H9 (cell line): Measurements from ENCODE around the gene GUK1. TPM values are rescaled to one million over a fixed set of nuclear protein-coding genes. Genes with fewer than 3 reads are reported as not detected.

Experiments
- DNase-seq: peaks from one replicate; pipeline ENCODE4 v3.0.0-alpha.2; 2017
- H2AFZ ChIP-seq: one replicate; pipeline ENCODE4 v1.6.1; 2013; ENCODE audit warnings: mild to moderate bottlenecking, low read length, control low read depth, moderate library complexity
- H2AK5ac ChIP-seq: 2 replicates; pipeline ENCODE4 v1.6.1; 2013; ENCODE audit warnings: low read length, control low read depth, mixed read lengths; ENCODE audit not compliant: insufficient read length
- H2BK120ac ChIP-seq: one replicate; pipeline ENCODE4 v1.6.1; 2013; ENCODE audit warnings: low read depth, mild to moderate bottlenecking, low read length, control low read depth, inconsistent platforms; ENCODE audit not compliant: poor library complexity, severe bottlenecking
- H2BK12ac ChIP-seq: 2 replicates; pipeline ENCODE4 v1.6.1; 2013; ENCODE audit warnings: low read length, control low read depth, mixed read lengths, low read depth; ENCODE audit not compliant: insufficient read length
- H2BK15ac ChIP-seq: 2 replicates; pipeline ENCODE4 v1.6.1; 2013; ENCODE audit warnings: low read depth, low read length, control low read depth
- H2BK20ac ChIP-seq: one replicate; pipeline ENCODE4 v1.6.1; 2013; ENCODE audit warnings: low read depth, mild to moderate bottlenecking, low read length, control low read depth, inconsistent platforms; ENCODE audit not compliant: poor library complexity, severe bottlenecking
- H2BK5ac ChIP-seq: 2 replicates; pipeline ENCODE4 v1.6.1; 2013; ENCODE audit warnings: low read length, control low read depth, mixed read lengths; ENCODE audit not compliant: insufficient read length
- H3K14ac ChIP-seq: 2 replicates; pipeline ENCODE4 v1.6.1; 2013; ENCODE audit warnings: low read length, control low read depth; ENCODE audit not compliant: insufficient read depth
- H3K18ac ChIP-seq: 2 replicates; pipeline ENCODE4 v1.6.1; 2013; ENCODE audit warnings: low read depth, mild to moderate bottlenecking, mixed read lengths, low read length, control low read depth; ENCODE audit not compliant: insufficient read length
- H3K23ac ChIP-seq: 2 replicates; pipeline ENCODE4 v1.6.1; 2013; ENCODE audit warnings: low read length, control low read depth, mixed read lengths, low read depth; ENCODE audit not compliant: insufficient read length
- H3K23me2 ChIP-seq: 2 replicates; pipeline ENCODE4 v1.6.1; 2013; ENCODE audit warnings: low read depth, mild to moderate bottlenecking, mixed read lengths, low read length, control low read depth; ENCODE audit not compliant: insufficient read length, poor library complexity, severe bottlenecking
- H3K27ac ChIP-seq: 2 replicates; pipeline ENCODE4 v1.5.1; 2013; ENCODE audit warnings: low read length, control low read depth, mixed read lengths, low read depth; ENCODE audit not compliant: insufficient read length
- H3K27me3 ChIP-seq: 2 replicates; pipeline ENCODE4 v1.6.1; 2013; ENCODE audit warnings: low read length, control low read depth, inconsistent platforms; ENCODE audit not compliant: insufficient read depth
- H3K4ac ChIP-seq: 2 replicates; pipeline ENCODE4 v1.6.1; 2013; ENCODE audit warnings: low read depth, mild to moderate bottlenecking, control low read depth, inconsistent platforms, low read length, moderate library complexity
- H3K4me1 ChIP-seq: 2 replicates; pipeline ENCODE4 v1.6.1; 2013; ENCODE audit warnings: low read length, control low read depth, inconsistent platforms; ENCODE audit not compliant: insufficient read depth
- H3K4me2 ChIP-seq: 2 replicates; pipeline ENCODE4 v1.6.1; 2013; ENCODE audit warnings: low read length, control low read depth, mixed read lengths; ENCODE audit not compliant: insufficient read length, insufficient read depth
- H3K56ac ChIP-seq: 2 replicates; pipeline ENCODE4 v1.6.1; 2013; ENCODE audit warnings: low read depth, mild to moderate bottlenecking, mixed read lengths, low read length, control low read depth; ENCODE audit not compliant: insufficient read length
- H3K79me1 ChIP-seq: 2 replicates; pipeline ENCODE4 v1.6.1; 2013; ENCODE audit warnings: low read depth, mild to moderate bottlenecking, moderate library complexity, low read length, control low read depth, inconsistent platforms; ENCODE audit not compliant: insufficient read depth, poor library complexity, severe bottlenecking
- H3K79me2 ChIP-seq: 2 replicates; pipeline ENCODE4 v1.6.1; 2013; ENCODE audit warnings: low read length, control low read depth, inconsistent platforms; ENCODE audit not compliant: insufficient read depth
- H3K9ac ChIP-seq: 2 replicates; pipeline ENCODE4 v1.6.1; 2013; ENCODE audit warnings: low read length, control low read depth, mixed read lengths; ENCODE audit not compliant: insufficient read length; ENCODE audit errors: extremely low read depth
- H3K9me3 ChIP-seq: one replicate; pipeline ENCODE4 v1.6.1; 2013; ENCODE audit warnings: low read depth, low read length, inconsistent platforms; ENCODE audit not compliant: control insufficient read depth
- H3T11ph ChIP-seq: one replicate; pipeline ENCODE4 v1.6.1; 2013; ENCODE audit warnings: mild to moderate bottlenecking, low read length, control low read depth, inconsistent platforms
- H4K20me1 ChIP-seq: one replicate; pipeline ENCODE4 v1.6.1; 2013; ENCODE audit not compliant: control insufficient read depth, insufficient read length, insufficient read depth
- H4K5ac ChIP-seq: 2 replicates; pipeline ENCODE4 v1.6.1; 2013; ENCODE audit warnings: low read depth, mild to moderate bottlenecking, mixed read lengths, low read length, control low read depth; ENCODE audit not compliant: insufficient read length
- H4K8ac ChIP-seq: replicated peaks from 2 replicates; pipeline ENCODE4 v1.6.1; 2013; ENCODE audit warnings: low read length, control low read depth, mixed read lengths, low read depth; ENCODE audit not compliant: insufficient read length
- H4K91ac ChIP-seq: 2 replicates; pipeline ENCODE4 v1.6.1; 2013; ENCODE audit warnings: low read depth, mild to moderate bottlenecking, moderate library complexity, mixed read lengths, low read length, control low read depth; ENCODE audit not compliant: insufficient read length
- H3K27ac Mint-ChIP-seq, 3 experiments: 2 replicates in 2 of 3; 3 replicates in 1 of 3; pipeline ENCODE4 v1.8.0; 2020 to 2021; ENCODE audit warnings: mixed read lengths in 3 of 3, mild to moderate bottlenecking in 1 of 3, moderate library complexity in 1 of 3
- H3K27me3 Mint-ChIP-seq: 2 replicates; pipeline ENCODE4 v1.8.0; 2021; ENCODE audit warnings: low read depth, mild to moderate bottlenecking, moderate library complexity, mixed read lengths
- H3K36me3 Mint-ChIP-seq, 3 experiments: 2 replicates in 2 of 3; 3 replicates in 1 of 3; pipeline ENCODE4 v1.8.0; 2020 to 2021; ENCODE audit warnings: low read depth in 3 of 3, mixed read lengths in 3 of 3; ENCODE audit not compliant: insufficient read depth in 1 of 3
- H3K4me1 Mint-ChIP-seq, 2 experiments: 2 replicates each; pipeline ENCODE4 v1.8.0; 2020; ENCODE audit warnings: mixed read lengths in 2 of 2
- H3K4me3 Mint-ChIP-seq, 2 experiments: 2 replicates in 1 of 2; 3 replicates in 1 of 2; pipeline ENCODE4 v1.8.0; 2020 to 2021; ENCODE audit warnings: mild to moderate bottlenecking in 2 of 2, mixed read lengths in 2 of 2, moderate library complexity in 1 of 2
- H3K9me3 Mint-ChIP-seq, 2 experiments: 2 replicates in 1 of 2; 3 replicates in 1 of 2; pipeline ENCODE4 v1.8.0; 2020; ENCODE audit warnings: mild to moderate bottlenecking in 2 of 2, mixed read lengths in 2 of 2, moderate library complexity in 1 of 2
- WGBS: extraction: QIAGEN DNeasy Blood & Tissue Kit; methylation state at CpG from one replicate; pipeline ENCODE4 v1.1.7; 2013; ENCODE audit warnings: missing lambda C conversion rate, low lambda C conversion rate, mixed read lengths; ENCODE audit not compliant: insufficient read length; ENCODE audit errors: extremely low coverage; 5-methylcytosine and 5-hydroxymethylcytosine counted together
- total RNA-seq: library from RNA; stranded (reverse); gene quantifications from 2 replicates; pipeline ENCODE4 v1.2.1, GENCODE V29; 2021
- TF ChIP-seq, protein P1 (sequence below): fragments of 200-600 bp; sonication (generic); conservative IDR thresholded peaks from 3 replicates; pipeline ENCODE4 v1.8.0; 2021; ENCODE audit warnings: antibody characterized with exemption, mild to moderate bottlenecking

The GUK1 gene
- total RNA-seq, 1 experiment from 2014 or later: 88.2 TPM

DNA sequence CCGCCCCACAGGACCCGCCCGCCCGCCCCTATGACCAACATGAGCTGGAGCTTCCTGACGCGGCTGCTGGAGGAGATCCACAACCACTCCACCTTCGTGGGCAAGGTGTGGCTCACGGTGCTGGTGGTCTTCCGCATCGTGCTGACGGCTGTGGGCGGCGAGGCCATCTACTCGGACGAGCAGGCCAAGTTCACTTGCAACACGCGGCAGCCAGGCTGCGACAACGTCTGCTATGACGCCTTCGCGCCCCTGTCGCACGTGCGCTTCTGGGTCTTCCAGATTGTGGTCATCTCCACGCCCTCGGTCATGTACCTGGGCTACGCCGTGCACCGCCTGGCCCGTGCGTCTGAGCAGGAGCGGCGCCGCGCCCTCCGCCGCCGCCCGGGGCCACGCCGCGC lies 17.6 kb downstream of the GUK1 start:
- Mint-ChIP-seq H3K4me3 (no peak overlapping the region), H3K27me3 (peaks cover 11% of the 10 kb centered on the region), H3K9me3 (no peaks in the 10 kb centered on the region), H3K4me1 (peaks cover 7 to 14% of the 10 kb centered on the region in 2 experiments; a peak in 2 of 4 replicates), H3K27ac (no peak overlapping the region), H3K36me3 (no peaks in the 10 kb centered on the region)
- no peak overlapping the region for H3K9ac ChIP-seq
- H3K79me1 ChIP-seq: no peaks in the 10 kb centered on the region
- H2AK5ac ChIP-seq: no peak overlapping the region
- no peak for DNase-seq
- no peak overlapping the region for H3K27ac ChIP-seq
- no peak overlapping the region for H3K4ac ChIP-seq
- TF ChIP-seq, protein P1, sequence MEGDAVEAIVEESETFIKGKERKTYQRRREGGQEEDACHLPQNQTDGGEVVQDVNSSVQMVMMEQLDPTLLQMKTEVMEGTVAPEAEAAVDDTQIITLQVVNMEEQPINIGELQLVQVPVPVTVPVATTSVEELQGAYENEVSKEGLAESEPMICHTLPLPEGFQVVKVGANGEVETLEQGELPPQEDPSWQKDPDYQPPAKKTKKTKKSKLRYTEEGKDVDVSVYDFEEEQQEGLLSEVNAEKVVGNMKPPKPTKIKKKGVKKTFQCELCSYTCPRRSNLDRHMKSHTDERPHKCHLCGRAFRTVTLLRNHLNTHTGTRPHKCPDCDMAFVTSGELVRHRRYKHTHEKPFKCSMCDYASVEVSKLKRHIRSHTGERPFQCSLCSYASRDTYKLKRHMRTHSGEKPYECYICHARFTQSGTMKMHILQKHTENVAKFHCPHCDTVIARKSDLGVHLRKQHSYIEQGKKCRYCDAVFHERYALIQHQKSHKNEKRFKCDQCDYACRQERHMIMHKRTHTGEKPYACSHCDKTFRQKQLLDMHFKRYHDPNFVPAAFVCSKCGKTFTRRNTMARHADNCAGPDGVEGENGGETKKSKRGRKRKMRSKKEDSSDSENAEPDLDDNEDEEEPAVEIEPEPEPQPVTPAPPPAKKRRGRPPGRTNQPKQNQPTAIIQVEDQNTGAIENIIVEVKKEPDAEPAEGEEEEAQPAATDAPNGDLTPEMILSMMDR: no peak
- no peak overlapping the region for H3K23ac ChIP-seq
- H2BK120ac ChIP-seq: no peak overlapping the region
- no peaks in the 10 kb centered on the region; the same call in 1 of the 2 replicates for H3K27me3 ChIP-seq
- H3K79me2 ChIP-seq: no peaks in the 10 kb centered on the region
- H4K20me1 ChIP-seq: peaks cover 3% of the 10 kb centered on the region
- H2BK12ac ChIP-seq: no peak overlapping the region
- H3K23me2 ChIP-seq: no peaks in the 10 kb centered on the region
- H2AFZ ChIP-seq: no peak overlapping the region
- no peak overlapping the region for H3T11ph ChIP-seq
- H4K8ac ChIP-seq: no peak overlapping the region
- no peak overlapping the region for H3K56ac ChIP-seq
- H2BK20ac ChIP-seq: no peak overlapping the region
- H3K14ac ChIP-seq: no peak overlapping the region
- no peak overlapping the region for H3K4me2 ChIP-seq
- peak overlapping the region; percentile 33 for H3K18ac ChIP-seq
- H4K5ac ChIP-seq: no peak overlapping the region
- no peak overlapping the region for H4K91ac ChIP-seq
- H3K4me1 ChIP-seq: no peaks in the 10 kb centered on the region; the same call in 1 of the 2 replicates
- no peaks in the 10 kb centered on the region for H3K9me3 ChIP-seq
- WGBS: no CpG with 5 or more reads among the region's 43 CpGs
- no peak overlapping the region for H2BK15ac ChIP-seq
- H2BK5ac ChIP-seq: no peak overlapping the region
